Ishikawa (cell line): ENCODE measurements around the gene SNRPB.

ENCODE experiments used
- CEBPB ChIP-seq: IDR thresholded peaks from 2 replicates; pipeline ENCODE4 v1.6.1; 2012
- EGR1 ChIP-seq: IDR thresholded peaks from 2 replicates; pipeline ENCODE4 v1.6.1; 2012
- EP300 ChIP-seq: IDR thresholded peaks from 2 replicates; pipeline ENCODE4 v1.6.1; 2012; ENCODE audit warnings: borderline replicate concordance
- NFIC ChIP-seq: IDR thresholded peaks from 2 replicates; pipeline ENCODE4 v1.6.1; 2012
- TAF1 ChIP-seq: IDR thresholded peaks from 2 replicates; pipeline ENCODE4 v1.6.1; 2012; ENCODE audit warnings: low read depth, mild to moderate bottlenecking
- YY1 ChIP-seq: IDR thresholded peaks from 2 replicates; pipeline ENCODE4 v1.6.1; 2012; ENCODE audit warnings: low read depth
- ZBTB7A ChIP-seq: IDR thresholded peaks from 2 replicates; pipeline ENCODE4 v1.6.1; 2012; ENCODE audit warnings: low read depth
- TF ChIP-seq, protein P1 (sequence below): IDR thresholded peaks from 2 replicates; pipeline ENCODE4 v1.6.1; 2012
- TF ChIP-seq, protein P2 (sequence below): IDR thresholded peaks from 2 replicates; pipeline ENCODE4 v1.6.1; 2012; ENCODE audit warnings: low read depth, mild to moderate bottlenecking
- TF ChIP-seq, protein P3 (sequence below): IDR thresholded peaks from 2 replicates; pipeline ENCODE4 v1.6.1; 2012

DNA sequence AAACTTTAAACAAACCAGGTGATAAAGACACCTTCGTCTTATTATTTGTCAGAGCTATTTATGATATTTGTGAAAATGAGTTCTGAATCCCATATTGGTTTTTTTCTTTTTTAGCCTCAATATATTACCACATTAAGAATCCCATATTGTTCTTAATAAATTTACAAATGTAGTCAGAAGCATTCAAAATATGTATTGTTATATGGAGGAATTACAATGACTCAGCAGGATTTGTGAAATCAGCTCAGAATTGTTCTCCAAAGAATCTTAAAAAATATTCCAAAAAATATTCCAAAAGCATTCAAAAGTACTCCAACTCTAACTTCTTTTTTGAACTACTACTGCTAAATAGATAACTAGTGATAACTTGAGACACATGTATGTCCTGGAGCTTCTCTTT, 44.6 kb upstream of the SNRPB start:
- TF ChIP-seq, protein P1, sequence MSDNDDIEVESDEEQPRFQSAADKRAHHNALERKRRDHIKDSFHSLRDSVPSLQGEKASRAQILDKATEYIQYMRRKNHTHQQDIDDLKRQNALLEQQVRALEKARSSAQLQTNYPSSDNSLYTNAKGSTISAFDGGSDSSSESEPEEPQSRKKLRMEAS = no peak
- TF ChIP-seq, protein P2, sequence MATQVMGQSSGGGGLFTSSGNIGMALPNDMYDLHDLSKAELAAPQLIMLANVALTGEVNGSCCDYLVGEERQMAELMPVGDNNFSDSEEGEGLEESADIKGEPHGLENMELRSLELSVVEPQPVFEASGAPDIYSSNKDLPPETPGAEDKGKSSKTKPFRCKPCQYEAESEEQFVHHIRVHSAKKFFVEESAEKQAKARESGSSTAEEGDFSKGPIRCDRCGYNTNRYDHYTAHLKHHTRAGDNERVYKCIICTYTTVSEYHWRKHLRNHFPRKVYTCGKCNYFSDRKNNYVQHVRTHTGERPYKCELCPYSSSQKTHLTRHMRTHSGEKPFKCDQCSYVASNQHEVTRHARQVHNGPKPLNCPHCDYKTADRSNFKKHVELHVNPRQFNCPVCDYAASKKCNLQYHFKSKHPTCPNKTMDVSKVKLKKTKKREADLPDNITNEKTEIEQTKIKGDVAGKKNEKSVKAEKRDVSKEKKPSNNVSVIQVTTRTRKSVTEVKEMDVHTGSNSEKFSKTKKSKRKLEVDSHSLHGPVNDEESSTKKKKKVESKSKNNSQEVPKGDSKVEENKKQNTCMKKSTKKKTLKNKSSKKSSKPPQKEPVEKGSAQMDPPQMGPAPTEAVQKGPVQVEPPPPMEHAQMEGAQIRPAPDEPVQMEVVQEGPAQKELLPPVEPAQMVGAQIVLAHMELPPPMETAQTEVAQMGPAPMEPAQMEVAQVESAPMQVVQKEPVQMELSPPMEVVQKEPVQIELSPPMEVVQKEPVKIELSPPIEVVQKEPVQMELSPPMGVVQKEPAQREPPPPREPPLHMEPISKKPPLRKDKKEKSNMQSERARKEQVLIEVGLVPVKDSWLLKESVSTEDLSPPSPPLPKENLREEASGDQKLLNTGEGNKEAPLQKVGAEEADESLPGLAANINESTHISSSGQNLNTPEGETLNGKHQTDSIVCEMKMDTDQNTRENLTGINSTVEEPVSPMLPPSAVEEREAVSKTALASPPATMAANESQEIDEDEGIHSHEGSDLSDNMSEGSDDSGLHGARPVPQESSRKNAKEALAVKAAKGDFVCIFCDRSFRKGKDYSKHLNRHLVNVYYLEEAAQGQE = no peak
- no peak for TF ChIP-seq EGR1
- no peak for TF ChIP-seq CEBPB
- no peak for TF ChIP-seq EP300
- TF ChIP-seq NFIC = no peak
- no peak for TF ChIP-seq YY1
- TF ChIP-seq, protein P3, sequence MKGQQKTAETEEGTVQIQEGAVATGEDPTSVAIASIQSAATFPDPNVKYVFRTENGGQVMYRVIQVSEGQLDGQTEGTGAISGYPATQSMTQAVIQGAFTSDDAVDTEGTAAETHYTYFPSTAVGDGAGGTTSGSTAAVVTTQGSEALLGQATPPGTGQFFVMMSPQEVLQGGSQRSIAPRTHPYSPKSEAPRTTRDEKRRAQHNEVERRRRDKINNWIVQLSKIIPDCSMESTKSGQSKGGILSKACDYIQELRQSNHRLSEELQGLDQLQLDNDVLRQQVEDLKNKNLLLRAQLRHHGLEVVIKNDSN = no peak
- TF ChIP-seq TAF1 = no peak
- no peak for TF ChIP-seq ZBTB7A
